Measurements from ENCODE around the gene CTDSPL. TPM values are rescaled to one million over a fixed set of nuclear protein-coding genes. Genes with fewer than 3 reads are reported as not detected.
"Not testable (repeated sequence)": the region's sequence is repeated elsewhere in the genome, so short reads cannot be mapped to it uniquely, and the experiment has no call there.

The CTDSPL gene
- polyA plus RNA-seq, 5 donors: 103 to 131 (median 107) TPM

GRCh38 chr3:37987751-37988179 lies 126.1 kb downstream of the CTDSPL start:
- no peak for DNase-seq

DNA sequence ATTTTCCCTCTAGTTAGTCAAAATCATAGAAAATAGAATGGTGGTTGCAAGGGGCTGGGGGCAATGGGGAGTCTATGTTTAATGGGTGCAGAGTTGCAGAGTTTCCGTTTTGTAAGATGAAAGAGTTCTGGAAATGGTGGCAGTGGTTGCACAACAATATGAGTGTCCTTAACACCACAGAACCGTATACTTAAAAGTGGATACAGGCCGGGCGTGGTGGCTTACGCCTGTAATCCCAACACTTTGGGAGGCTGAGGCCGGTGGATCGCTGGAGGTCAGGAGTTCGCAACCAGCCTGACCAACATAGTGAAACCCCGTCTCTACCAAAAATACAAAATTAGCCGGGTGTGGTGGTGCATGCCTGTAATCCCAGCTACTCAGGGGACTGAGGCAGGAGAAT lies 126.7 kb downstream of the CTDSPL start:
- not testable (repeated sequence) for DNase-seq

DNA sequence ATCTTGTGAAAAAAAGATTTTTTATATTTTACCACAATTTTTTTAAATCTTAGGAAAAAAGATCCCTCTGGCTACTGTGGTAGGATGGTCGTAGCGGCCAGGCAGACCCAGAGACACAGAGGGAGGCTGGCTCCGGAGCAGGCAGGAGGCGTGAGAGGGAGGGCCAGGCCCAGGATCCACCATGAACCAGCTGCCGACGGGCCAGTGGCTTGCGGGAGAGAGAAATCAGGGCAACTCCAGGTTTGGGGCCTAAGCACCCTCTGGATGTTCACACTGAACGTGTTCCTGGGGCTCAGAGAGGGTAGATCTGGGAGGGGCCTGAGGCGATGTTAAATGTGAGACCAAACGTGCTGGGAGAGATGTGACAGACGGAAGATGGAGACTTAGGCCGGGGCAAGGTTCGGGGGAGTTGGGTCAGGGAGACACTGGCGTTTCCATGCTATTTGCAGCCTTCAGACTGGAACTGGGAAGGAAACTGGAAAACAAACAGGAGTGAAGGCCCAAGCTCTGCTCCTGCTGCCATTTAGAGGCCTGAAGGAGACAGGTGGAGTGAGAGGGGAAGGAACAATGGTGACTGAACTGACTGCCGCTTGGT lies 127.3 kb downstream of the CTDSPL start:
- no peak for DNase-seq

DNA sequence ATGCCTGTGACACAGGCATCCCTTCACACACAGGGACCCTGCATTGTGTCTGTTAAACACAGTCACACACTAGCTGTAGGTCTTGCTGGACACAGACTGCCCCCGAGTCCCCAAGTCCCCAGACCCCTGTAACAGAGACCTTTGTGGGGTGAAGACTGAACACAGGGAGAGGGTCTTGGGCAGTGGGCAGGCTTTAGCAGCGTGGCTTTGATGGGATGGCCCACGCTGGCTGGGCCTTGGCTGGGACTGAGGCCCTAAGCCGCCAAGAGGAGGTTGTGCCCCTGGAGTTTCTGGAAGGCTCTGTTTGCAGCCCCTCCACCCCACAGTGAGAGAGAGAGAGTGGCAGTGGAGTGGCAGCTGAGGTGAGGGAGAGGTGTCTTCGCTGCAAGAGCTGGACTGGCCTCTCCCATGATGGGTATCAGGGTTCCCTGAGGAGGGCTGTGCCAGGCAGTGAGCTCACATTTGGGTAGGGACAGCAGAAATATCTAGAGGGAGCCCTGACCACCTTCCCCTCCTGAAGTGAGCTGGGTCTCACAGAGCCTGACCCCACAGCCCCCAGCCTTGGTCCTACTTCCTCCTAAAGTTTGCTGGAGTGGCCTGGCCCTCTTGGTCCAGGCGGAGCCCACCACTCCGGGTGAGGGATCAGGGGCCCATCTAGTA lies 128.3 kb downstream of the CTDSPL start:
- DNase-seq: no peak

- DNase-seq: no peak
Measured at GRCh38 chr3:37990527-37990926, 128.8 kb downstream of the CTDSPL start, which contains the start of gene VILL. Gene VILL (plus strand): TSS chr3:37990786. CDS start chr3:37993673, 2,887 bp downstream.

DNA sequence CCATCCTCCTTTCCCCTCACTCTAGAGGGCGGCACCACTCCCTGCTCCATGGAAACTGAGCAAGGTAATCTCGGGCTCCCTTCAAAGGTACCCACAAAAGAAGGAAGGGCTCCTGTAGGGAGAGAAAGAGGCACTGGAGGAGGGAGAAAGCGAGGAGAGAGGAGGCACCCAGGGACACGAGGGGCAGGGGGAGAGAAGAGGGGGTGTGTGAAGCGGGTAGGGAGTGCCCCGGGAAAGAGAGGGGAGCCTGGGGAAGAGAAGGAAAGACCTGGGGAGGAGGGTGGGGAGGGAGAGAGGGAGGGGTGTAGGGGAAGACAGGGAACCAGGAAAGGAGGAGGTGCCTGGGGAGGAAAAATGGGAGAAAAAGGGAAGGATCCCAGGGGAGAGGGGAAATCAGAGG lies 129.4 kb downstream of the CTDSPL start:
- no peak for DNase-seq

- DNase-seq: no peak
Measured at GRCh38 chr3:37991823-37992222, 130.1 kb downstream of the CTDSPL start.

DNA sequence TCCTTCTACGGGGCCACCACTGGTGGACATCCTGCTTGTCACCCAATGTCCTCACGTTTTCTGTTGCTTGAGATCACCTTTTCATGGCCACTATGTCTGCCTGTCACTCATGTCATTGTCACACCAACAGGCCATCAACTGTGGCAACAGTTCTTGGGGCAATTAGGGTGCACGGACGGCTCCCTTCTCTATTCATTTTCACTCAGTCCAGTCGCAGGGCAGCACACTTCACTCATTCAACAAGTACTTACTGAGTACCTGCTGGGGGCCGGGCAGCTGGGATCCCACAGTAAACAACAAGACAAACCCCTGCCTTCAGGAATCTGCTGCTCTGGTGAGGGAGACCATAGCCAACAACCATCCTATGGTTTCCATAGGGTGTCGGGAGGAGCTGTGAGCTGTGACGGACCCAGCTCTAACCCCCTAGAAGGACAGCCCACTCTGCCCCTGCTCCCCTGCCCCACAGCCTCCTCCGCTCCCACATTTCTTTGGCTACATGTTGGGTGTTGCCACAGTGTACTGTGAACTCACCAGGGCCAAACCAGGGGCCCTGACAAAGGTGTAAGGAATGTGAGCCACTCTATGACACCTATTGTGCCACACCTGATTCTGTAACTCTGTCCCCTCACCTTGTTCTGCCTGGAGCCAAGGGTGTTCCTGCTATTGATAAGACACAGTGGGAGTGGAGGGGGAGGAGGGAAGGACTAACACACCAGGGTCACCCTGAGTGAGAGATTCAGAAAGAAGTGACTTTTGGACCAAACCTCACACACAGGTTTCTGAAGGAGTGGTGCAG lies 130.8 kb downstream of the CTDSPL start:
- DNase-seq: no peak

- no peak for DNase-seq
Measured at GRCh38 chr3:37993067-37993455, 131.4 kb downstream of the CTDSPL start.

- no peak for DNase-seq
Measured at GRCh38 chr3:37993460-37993819, 131.8 kb downstream of the CTDSPL start.

DNA sequence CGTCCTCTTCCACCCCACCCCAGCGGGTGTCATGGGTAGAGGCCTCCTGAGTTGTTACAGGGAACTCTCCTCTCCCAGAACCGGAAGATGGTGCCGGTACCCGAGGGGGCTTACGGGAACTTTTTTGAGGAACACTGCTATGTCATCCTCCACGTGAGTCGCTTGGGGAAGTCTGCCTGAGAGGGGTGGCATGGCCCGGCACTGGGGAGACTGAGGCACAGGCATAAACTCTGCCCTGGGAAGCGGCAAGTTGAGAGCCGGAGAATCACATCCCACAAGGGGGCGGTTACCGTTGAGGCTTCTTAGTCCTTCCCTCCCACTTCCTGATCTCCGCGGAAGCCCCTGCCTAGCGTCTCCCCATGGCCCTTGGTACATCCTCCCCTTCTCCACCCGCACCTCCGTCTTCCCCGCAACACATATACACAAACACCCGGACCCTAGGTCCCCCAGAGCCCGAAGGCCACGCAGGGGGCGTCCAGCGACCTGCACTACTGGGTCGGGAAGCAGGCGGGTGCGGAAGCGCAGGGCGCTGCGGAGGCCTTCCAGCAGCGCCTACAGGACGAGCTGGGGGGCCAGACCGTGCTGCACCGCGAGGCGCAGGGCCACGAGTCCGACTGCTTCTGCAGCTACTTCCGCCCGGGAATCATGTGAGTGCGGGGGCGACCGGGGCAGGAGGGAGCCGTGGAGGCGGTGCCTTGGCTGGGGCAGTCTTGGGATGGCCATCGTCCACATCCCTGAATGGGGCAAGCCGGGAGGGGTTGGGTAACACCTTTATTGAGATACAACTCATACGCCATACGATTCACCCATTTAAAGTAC lies 132.3 kb downstream of the CTDSPL start:
- DNase-seq: peak; percentile 59 to 71

GRCh38 chr3:37994639-37994972 lies 132.9 kb downstream of the CTDSPL start:
- DNase-seq: no peak

GRCh38 chr3:37995652-37996641 lies 134.3 kb downstream of the CTDSPL start:
- DNase-seq: no peak

GRCh38 chr3:37996785-37997301 lies 135.2 kb downstream of the CTDSPL start:
- peak in 1 of 2 donors; percentile 60 for DNase-seq

- no peak for DNase-seq
Measured at GRCh38 chr3:37997342-37997741, 135.7 kb downstream of the CTDSPL start.

DNA sequence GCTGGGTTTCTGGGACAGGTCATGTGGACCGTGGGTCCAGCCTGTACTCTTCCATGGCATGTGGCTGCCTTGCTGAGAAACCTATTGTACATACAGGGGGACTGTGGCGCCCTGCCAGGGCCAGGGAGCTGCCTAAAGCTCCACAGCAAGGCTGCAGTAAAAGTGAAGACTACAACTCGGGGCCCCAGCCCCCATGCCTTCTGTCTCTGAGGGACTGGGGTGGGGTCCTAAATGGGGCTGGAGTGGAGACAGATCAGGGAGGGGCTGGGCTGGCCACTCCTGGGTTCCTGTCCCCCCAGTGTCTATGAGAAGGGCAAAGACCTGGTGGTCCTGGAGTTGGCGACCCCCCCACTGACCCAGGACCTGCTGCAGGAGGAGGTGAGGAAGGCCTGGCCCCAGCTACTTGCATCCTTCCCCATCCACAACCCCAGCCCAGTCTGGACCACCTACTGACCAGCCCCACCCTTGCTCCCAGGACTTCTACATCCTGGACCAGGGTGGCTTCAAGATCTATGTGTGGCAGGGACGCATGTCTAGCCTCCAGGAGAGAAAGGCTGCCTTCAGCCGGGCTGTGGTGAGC lies 136.2 kb downstream of the CTDSPL start:
- DNase-seq: no peak

DNA sequence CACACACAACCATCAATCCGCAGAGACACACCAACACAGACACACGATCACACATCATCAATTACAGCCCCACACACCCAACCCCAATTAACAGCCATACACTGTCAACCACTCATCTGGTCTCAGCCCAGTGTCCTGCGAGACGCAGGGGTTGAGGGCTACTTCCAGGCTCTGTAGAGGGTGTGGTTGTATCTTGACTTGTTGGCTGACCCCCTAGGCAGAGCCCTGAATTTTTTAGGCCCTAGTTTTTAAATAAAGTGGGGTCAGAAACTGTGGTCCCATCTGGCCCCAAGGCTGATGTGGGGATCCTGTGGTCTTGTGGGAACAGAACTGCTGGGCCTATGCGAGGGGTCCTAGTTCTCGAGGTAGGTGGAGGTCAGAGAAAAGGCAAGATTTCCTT lies 138.2 kb downstream of the CTDSPL start:
- no peak for DNase-seq

- DNase-seq: no peak
Measured at GRCh38 chr3:38000242-38000916, 138.7 kb downstream of the CTDSPL start.

GRCh38 chr3:38000965-38001455 lies 139.3 kb downstream of the CTDSPL start:
- DNase-seq: no peak

All from right lung (tissue), 5 donors.